Amygdala (tissue), 56 donors: ENCODE data around the gene HNRNPL.
"Not testable (repeated sequence)": the region's sequence is repeated elsewhere in the genome, so short reads cannot be mapped to it uniquely, and the experiment has no call there.

Experiments
- DNase-seq, 56 donors: peaks; one replicate each; lab custom pipeline; 2025; lab: John Stamatoyannopoulos, UW

Gene HNRNPL

DNA sequence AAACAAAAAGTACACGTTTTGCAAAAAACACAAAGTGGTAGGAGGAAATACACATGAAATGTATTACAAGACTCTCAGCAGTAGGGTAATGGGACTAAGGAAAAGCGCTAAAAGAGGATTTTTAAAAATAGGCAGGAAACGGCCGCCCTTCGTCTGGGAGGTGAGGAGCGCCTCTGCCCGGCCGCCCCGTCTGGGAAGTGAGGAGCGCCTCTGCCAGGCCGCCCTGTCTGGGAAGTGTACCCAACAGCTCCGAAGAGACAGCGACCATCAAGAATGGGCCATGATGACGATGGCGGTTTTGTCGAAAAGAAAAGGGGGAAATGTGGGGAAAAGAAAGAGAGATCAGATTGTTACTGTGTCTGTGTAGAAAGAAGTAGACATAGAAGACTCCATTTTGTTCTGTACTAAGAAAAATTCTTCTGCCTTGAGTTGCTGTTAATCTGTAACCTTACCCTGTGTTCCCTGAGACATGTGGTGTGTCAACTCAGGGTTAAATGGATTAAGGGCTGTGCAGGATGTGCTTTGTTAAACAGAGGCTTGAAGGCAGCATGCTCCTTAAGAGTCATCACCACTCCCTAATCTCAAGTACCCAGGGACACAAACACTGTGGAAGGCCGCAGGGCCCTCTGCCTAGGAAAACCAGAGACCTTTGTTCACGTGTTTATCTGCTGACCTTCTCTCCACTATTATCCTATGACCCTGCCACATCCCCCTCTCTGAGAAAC is 42.2 kb downstream of the HNRNPL start:
- not testable (repeated sequence) for DNase-seq

DNA sequence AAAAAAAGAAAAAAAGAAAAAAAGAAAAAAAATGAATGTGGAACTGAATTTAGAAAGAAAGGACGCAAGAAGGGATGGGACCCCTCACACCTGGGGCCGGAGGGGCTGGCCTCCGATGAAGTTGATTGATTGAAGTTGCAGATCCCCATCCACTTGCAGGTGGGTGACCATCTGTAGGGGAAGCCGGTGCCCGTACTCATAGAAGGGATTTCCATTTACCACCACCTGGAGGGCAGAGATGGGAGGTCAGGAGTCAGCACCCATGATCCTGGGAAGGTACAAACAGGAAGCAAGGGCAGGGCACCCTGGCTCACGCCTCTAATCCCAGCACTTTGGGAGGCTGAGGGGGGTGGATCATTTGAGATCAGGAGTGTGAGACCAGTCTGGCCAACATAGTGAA is 43.4 kb downstream of the HNRNPL start:
- DNase-seq, result no peak

DNA sequence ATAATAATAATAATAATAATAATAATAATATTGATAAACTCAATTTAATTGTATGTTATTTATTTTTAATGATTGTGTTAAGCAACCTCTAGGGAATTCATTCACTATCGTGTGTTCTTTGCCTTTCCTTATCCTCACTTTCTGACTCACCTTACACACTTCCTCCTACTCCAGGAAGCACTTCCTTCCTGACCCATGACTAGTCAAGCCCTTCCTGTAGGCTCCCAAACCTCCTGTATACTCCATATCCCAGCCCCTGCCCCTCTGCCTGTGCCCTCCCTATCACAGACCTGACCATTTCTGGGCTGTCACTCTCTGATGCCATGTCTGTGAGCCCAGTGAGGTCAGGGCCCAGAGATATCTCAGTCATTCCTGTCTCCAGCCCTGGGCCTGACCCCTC is 44.6 kb downstream of the HNRNPL start:
- DNase-seq, result no peak

DNA sequence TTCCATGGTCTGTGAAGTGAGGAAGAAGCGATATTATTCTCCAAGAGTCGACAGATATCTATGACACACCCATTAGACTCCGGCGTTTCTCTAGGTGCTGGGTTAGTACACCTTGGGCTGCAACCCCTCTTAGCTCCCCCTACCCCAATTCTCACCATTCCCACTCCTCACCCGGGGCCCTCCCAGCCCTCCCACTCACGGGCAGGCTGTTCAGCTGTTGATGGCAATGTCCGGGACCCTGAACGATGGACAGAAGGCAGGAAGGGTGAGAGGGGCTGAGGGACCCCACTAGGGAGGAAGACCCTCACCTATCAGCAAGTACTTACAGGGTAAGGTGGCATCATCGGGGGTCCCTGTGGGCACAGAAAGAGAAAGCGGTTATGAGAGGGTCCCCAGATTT is 46.2 kb downstream of the HNRNPL start:
- DNase-seq, result no peak

GRCh38 chr19:38801359-38802095 is 48.3 kb downstream of the HNRNPL start:
- no peak for DNase-seq

DNA sequence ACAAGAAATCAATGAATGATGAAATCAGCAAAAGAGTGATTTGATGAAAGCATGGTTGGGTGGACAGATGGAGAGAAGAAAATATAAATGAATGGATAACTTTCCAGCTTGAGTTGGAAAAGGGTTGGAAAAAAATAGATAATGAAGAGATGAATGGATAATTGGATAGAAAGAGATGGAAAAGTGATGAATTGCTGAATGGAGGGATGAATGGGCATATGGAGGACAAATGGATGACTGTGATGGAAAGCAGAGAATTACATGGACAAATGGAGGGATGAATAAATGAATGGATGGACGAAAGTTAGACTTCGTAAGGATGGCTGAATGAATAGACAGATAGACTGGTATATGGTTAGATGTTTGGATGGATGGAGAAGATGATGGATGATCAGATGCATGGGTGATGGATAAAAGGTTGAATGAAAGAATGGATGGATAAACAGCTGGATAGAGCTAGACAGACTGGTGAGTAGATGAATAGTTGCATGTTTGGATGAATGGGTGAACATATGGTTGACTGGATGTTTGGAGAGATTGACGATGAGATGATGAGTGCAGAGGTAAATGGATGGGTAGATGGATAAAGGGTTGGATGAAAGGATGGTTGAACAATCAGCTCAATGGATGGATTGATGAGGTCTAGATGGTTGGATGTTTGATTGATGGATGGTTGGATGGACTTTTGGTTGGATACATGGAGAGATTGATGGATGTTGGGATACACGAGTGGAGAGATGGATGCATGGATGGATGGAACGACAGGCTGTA is 49.0 kb downstream of the HNRNPL start:
- DNase-seq, result no peak

DNA sequence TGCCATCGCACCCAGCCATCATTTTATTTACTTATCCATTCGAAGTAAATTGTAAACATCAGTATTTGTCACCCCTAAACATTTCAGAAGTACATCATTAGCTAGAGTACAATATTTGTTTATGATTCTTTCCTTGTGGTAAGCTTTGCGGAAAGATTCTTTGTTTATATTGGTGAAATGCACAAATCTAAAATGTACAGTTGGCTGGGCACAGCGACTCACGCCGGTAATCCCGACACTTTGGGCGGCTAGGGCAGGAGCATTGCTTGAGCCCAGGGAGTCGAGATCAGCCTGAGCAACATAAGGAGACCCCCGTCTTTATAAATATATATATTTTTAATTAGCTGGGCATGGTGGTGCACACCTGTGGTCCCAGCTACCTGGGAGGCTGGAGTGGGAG is 50.7 kb downstream of the HNRNPL start:
- no peak for DNase-seq

GRCh38 chr19:38797781-38798180 is 52.0 kb downstream of the HNRNPL start:
- DNase-seq, result not testable (repeated sequence)

GRCh38 chr19:38796154-38796553 is 53.6 kb downstream of the HNRNPL start:
- no peak for DNase-seq

GRCh38 chr19:38795549-38795948 is 54.2 kb downstream of the HNRNPL start:
- DNase-seq, result no peak

DNA sequence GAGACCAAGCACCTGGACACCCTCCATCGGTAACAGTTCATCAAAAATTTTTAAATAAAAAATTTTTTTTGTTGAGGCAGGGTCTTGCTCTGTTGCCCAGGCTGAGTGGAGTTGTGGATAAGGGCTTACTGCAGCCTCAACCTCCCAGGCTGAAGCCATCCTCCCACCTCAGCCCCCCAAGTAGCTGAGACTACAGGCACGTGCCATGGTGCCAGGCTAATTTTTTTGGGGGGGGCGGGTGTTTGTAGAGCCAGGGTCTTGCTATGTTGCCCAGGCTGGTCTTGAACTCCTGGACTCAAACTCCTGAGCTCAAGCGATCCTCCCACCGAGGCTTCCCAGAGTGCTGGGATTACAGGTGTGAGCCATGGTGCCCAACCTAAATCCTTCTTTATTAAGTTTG is 56.1 kb downstream of the HNRNPL start:
- no peak for DNase-seq

DNA sequence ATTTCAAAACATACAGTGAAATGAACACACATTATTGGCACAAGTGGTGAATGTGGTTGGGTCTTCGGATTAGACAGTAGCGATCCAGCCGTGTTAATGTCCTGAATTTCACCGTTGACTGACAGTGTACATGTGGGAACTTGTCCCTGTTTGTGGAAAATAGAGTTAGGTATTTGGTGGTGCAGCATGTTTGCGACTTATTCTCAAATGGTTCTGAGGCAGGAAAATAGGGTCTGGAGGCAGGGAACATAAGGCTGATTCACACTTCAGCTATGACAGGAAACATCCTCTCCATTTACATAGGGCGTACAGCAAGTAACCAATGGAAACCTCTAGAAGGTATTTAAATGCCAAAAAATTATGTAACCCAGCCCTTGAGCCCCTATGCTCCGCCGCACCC is 56.6 kb downstream of the HNRNPL start:
- peak in 3 of 56 donors; percentile 3 to 29 (median 23) for DNase-seq

GRCh38 chr19:38792250-38793111 is 57.3 kb downstream of the HNRNPL start:
- peak in 1 of 56 donors; percentile 10 for DNase-seq

- not testable (repeated sequence) for DNase-seq
Measured at GRCh38 chr19:38791451-38792064, 58.2 kb downstream of the HNRNPL start.

DNA sequence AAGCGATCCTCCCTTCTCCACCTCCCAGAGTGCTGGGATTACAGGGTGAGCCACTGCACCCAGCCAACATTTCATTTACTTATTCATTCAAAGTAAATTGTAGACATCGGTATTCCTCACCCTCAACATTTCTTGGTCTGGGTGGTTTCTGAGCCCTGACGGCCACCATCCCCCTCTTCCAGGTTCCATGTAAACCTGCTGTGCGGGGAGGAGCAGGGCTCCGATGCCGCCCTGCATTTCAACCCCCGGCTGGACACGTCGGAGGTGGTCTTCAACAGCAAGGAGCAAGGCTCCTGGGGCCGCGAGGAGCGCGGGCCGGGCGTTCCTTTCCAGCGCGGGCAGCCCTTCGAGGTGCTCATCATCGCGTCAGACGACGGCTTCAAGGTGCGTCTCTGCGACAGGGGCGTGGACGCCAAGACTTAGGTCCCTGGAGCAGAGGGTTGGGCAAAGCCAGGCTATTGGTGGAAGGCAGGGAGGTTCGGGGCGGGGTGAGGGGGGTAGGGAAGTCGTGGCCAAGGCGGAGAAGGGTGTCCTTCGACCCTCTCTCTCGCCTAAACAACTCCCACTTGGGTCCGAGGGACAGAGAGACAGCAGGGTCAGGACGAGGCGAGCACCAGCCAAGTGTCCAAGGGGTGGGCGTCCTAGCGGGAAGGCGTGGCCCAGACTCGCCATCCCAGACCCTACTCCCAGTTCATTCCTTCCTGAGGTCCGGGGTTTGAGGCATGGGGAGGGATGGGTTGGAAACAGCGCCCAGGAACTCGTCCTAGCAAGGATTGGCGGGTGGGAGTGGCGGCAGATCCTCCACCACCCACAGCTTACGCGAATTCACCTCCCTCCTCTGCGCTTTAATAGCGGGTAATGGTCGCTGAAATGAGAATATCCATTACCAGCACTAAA is 59.0 kb downstream of the HNRNPL start:
- not testable (repeated sequence) for DNase-seq

DNA sequence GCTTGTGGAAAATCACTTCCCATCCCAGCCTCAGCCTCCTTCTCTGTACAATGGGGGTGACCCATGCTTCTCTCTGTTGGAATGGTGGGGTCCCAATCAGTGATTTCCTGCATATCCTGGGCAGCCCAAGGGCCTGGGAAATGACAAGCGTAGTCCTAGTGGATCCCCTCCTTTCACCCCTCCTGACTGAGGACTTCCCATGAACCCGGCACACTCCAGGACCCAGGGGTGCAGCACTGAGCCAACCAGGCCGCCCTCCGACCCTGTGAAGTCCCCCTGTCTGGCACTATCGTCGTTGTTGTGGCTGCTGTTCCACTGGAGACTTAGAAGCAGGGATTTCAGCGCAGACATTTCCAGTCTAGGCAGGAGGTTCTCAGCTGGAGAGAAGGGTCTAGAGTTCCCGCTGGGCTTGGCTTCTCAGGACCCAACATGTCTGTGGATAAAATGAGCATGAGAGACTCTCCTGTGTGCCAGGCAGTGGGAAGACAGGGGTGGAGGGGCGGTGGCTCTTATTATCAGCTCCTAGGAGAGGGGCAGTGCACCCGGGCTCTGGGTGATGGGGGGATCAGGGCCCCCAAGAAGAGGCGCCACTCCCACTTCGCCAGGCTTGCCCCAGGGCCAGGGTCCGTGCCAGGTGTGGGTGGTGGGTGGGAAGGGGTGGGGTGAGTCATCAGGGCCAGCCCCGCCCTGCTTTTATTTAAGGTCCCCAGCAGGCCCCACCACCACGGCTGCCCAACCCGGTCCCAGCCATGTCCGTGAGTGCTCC is 61.1 kb downstream of the HNRNPL start, which contains the start of gene LGALS7B:
Gene LGALS7B, plus strand, starts transcription at position 723 of the 766 bp plus-strand sequence. Its CDS starts 27 bp downstream, at position 750.
- DNase-seq, result no peak

DNA sequence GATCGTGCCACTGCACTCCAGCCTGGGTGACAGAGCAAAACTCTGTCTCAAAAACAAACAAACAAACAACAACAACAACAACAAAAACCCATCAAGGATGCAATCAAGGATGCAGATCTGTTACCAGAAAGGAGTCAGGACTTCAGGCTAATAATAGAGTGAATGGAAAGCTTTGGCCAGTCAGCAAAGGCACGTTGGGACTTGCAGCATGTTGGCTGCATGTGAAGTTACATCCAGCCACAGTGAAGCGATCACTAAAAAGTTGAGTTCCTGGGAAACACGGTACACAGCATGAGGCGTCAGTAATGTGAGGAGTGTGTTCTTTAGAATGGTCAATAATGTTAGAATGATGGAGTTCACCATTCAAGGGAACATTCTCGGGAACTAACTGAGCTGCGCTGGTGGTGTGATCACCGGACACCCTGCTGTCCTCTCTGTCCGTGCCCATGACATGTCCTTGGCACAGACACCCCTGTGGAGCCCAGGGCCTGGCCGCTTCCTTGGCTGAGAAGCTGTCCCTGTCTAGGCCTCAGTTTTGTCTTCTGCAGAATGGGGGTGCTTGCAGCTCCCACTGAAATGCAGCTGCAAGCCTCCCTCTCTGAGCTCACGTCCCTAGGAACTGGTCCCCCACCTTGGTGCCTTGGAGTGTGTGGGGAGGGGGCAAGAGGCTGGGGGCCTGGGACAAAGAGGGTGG is 63.1 kb downstream of the HNRNPL start:
- no peak for DNase-seq
